Stimulated activated CD8-positive, alpha-beta memory T cell treated with anti-CD3 and anti-CD28 coated beads, Interleukin-2, amount 100 ng/mL, for 48 hours (primary cell): ENCODE data around the gene TEX9.
"Not testable (repeated sequence)": the region's sequence is repeated elsewhere in the genome, so short reads cannot be mapped to it uniquely, and the experiment has no call there.

Source experiments
- DNase-seq, 2 donors: peaks; one replicate each; pipeline ENCODE4 v3.0.0-alpha.2; 2020; ENCODE audit warnings: low read depth in 2 of 2

The TEX9 gene

DNA sequence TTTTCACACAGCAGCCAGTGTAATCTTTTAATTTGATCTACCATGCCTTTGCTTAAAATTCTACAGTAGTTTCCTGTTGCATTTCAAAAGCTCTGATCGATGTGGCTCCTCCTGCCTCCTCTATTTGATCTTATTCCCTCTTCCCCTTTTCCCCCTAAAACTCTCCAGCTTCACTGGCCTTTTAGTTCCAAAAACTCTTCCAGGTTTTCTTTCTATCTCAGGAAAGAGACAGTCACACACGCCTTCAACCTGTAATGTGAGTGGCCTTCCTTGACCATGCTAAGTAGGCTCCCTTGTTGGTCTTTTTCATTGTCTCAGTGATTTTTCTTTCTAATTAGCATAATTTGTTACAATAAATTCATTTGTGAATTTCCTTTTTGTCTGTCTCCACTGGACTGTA is 985 bp downstream of the TEX9 start:
- no peak for DNase-seq

GRCh38 chr15:56367156-56367555 is 1.9 kb downstream of the TEX9 start:
- no peak for DNase-seq

- DNase-seq: no peak
Measured at GRCh38 chr15:56369234-56369633, 4.0 kb downstream of the TEX9 start.

DNA sequence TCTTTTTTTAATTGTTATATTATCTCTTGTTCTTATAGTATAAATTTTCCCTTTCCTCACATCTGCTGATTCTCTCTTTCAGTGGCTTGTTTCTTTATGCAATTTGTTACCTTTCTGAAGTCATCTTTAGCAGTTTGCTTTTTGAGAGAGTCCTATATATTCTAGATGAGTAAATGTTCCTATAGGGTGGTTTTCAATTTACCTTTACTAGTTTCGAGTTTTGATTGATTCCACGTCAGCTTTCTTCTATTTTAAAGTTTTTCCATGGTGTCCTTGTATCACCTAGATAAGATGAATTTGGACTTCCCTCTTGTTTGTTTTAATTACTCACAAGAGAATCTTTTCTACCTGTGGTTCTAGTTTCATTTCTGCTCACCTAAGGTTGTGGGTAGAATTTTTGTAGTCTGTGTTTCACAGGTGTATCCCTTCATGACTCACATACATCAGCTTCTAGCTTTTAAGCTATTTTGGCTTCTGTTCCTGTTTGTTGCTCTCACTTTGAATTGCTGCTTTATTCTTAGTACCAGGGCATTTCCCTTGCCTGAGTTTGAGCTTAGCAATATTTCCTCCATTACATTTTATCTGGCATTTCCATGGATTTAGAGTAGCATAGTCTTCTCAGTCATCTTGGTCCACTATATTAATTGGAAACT is 6.4 kb downstream of the TEX9 start:
- no peak for DNase-seq

GRCh38 chr15:56374693-56375092 is 9.5 kb downstream of the TEX9 start:
- not testable (repeated sequence) for DNase-seq

GRCh38 chr15:56377822-56378221 is 12.6 kb downstream of the TEX9 start:
- DNase-seq: not testable (repeated sequence)

GRCh38 chr15:56383010-56383409 is 17.8 kb downstream of the TEX9 start:
- DNase-seq: no peak

DNA sequence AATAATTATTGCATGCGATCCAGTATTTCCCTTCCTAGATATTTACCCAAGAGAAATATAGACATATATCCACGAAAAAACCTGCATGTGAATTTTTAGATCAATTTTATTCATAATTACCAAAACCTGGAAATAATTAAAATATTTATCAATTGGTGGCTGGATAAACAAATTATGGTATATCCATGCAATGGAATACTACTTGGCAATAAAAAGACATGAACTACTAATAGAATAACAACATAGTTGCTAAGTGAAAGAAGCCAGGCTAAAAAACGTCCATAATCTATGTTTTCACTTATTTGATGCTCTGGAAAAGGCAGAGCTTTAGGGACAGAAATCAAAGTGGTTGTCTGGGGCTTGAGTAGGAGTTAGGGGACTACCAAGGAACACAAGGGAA is 20.7 kb downstream of the TEX9 start:
- DNase-seq: no peak

DNA sequence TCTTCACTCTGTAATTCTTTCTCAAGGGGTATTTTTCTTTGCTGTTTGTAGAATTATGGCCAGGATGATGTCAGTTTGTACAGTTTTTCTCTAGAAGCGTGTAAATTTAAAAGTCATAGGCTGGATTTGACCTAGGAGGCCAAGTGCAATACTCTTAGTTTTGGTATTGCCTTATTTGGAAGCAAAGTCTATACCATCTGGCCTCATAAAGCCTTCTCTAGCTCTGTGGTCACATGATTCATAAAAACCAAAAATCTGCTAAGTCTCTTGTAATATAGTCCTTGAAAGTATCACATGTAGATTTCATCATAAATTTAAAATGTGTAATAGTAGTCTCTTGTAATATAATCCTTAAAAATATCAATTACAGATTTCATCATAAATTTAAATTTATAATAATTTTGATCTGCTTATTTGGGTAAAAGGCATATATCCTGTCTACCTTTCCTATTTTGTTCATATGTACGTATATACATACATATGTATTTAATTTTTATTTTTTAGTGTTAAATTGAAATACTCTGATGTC is 25.6 kb downstream of the TEX9 start:
- no peak for DNase-seq

- no peak for DNase-seq
Measured at GRCh38 chr15:56393277-56393676, 28.1 kb downstream of the TEX9 start.

DNA sequence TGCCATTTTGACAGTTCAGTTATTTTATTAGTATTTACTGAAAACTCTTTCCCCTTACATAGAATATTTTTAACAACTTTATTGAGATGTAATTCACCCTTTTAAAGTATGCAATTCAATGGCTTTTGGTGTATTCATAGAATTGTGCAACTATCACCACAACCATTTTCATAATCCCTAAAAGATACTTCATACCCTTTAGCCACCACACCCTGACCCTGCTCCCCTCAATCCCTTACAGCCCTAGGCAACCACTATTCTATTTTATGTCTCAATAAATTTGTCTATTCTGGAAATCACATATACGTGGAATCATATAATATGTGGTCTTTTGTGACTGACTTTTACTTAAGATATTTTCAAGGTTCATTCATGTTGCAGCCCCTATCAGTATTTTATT is 29.7 kb downstream of the TEX9 start:
- no peak for DNase-seq

DNA sequence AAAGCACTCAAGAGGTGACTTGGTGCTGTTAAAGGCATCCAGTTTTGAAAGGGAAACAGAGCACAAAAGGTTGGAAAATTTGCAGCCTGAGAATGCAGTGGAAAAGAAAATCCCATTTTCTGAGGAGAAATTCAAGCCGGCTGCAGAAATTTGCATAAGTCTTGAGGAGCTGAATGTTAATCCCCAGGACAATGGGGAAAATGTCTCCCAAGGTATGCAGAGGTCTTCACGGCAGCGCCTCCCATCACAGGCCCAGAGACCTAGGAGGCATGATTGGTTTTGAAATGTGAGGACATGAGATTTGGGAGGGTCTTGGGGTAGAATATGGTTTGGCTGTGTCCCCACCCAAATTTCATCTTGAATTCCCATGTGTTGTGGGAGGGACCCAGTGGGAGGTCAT is 32.1 kb downstream of the TEX9 start:
- DNase-seq: not testable (repeated sequence)

DNA sequence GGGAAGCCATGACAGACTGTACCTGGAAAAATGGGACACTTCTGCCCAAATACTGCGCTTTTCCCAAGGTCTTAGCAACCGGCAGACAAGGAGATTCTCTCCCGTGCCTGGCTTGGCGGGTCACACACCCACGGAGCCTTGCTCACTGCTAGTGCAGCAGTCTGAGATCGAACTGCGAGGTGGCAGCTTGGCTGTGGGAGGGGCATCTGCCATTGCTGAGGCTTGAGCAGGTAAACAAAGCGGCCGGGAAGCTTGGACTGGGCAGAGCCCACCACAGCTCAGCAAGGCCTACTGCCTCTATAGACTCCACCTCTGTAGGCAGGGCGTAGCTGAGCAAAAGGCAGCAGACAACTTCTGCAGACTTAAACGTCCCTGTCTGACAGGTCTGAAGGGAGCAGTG is 34.0 kb downstream of the TEX9 start:
- not testable (repeated sequence) for DNase-seq

GRCh38 chr15:56410721-56411120 is 45.5 kb downstream of the TEX9 start:
- DNase-seq: no peak

DNA sequence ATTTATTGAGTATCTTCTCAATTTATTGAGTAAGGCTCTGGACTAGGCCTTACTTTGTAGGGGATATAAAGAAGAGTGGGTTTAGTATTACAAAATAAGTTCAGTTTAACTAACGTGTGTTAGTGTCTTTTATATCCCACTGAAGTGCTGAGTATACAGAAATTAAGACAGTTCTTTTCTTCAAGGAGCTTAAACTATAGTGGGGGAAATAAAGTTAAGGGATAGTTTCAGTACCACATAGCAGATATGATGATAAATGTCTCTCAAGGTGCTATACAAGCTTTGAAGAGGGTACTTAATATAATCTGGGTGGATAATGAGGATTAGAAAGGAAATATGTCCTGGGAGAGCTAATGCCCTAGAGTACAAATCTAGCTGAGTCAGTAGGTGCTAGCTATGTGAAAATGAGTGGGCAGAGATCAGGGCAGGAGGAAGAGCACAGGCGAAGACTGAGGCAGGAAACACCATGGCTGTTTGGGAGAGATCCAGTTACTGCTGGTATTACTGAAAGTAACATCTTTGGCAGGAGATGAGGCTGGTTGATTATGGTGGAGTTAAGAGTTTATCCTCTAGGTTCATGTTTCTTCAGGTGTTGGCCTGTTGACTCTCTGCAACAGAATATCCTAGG is 46.0 kb downstream of the TEX9 start:
- DNase-seq: no peak

- DNase-seq: not testable (repeated sequence)
Measured at GRCh38 chr15:56413114-56413733, 48.0 kb downstream of the TEX9 start.

DNA sequence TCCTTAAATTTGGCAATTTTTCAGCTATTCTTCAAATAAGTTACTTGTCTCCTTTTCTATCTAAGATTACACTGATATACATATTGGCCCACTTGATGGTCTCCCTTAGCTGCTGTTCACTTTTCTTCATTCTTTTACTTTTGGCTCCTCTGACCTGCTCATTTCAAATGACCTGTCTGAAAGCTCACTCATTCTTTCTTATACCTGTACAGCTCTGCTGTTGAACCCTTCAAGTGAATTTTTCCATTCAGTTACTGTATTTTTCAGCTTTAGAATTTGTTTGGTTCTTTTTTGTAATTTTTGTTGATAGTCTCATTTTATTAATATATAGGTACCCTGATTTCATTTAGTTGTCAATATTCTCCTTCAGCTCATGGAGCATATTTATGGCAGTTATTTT is 60.0 kb downstream of the TEX9 start:
- DNase-seq: no peak

DNA sequence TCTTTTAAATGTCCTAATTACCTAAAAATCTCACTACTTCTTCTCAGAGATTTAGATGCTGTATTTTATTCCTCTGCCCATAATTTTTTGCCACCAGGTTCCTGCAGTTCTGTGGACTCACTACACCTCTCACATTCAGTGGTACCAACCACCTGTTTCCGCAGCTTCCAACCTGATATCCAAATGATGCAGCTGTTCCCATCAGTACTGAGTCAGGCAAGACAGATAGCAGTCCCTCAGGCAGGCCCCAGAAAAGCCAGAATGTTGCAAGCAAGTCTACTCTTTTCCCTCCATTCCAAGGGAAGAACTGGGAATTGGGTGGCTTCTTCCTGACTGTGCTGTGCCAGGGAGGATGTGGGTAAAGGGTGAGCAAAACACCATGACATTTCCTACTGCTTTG is 60.8 kb downstream of the TEX9 start:
- DNase-seq: no peak

DNA sequence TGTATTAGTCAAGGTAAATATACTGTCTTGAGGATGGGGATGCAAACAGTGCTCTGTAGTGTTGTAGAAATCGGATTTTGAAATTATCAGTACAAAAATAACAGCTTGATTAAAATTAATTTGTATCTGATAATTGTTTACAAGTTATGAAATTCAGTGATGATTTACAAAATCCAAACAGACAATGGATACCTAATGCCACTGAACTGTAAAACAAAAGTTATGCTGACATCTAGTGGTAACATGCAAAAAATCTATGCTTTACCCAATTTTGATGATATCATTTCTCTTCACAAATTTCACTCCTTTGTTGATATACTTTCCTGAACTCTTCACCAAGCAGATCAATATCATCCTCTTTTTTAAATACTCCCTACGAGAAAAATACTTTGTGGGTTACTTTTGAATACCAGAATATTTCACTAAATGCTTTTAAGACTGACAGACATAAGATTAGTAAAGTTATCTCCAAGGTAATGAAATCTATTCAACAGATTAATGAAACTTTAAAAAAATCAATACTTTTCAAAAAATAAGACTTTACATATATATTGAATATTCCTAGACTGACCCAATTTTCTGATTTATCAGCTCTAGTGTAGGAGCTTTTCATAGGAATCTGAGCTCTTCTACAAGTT is 63.7 kb downstream of the TEX9 start:
- DNase-seq: no peak

DNA sequence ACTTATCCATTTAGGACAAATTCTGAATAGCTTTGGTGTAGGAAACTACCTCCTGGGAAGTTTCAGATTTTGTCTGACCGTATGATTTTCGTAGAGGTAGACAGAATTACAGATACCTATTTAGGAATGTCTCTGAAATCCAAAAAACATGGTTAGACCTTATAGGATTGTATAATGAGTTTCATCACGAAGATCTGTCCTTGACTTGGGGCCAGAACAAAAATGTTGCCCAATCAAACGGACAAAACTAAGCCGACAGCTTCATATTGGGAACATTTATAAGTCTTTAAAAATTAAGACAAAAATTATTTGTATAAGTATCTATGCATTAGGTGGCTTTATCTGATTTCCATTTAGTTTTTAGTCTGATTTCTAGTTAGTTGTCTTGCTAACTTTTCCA is 67.1 kb downstream of the TEX9 start:
- no peak for DNase-seq

GRCh38 chr15:56440214-56440770 is 75.1 kb downstream of the TEX9 start:
- DNase-seq: no peak

- no peak for DNase-seq
Measured at GRCh38 chr15:56442354-56442753, 77.1 kb downstream of the TEX9 start.
